ENCODE measurements around the gene TMF1. TPM values are rescaled to one million over a fixed set of nuclear protein-coding genes. Genes with fewer than 3 reads are reported as not detected.

TMF1 gene
- 10 to 100 TPM; 43.0 to 43.5 TPM for total RNA-seq

GRCh38 chr3:69051756-69052471, at the start of gene TMF1:
Gene TMF1, minus strand, starts transcription at chr3:69052333. Its CDS starts 247 bp downstream, at chr3:69052086.
- H3K9me3 Mint-ChIP-seq, result no peaks in the 10 kb centered on the region
- peak; percentile 99 for DNase-seq
- no peaks in the 10 kb centered on the region for H3K27me3 Mint-ChIP-seq
- peak within 1 kb of the TSS; percentile 96 for H3K27ac Mint-ChIP-seq
- H3K36me3 Mint-ChIP-seq (ENCODE audit: low read depth), result peaks cover 57% of the 10 kb centered on the region
- ChIA-PET CTCF (interaction anchor here (0.7 to 3.6 kb wide), 9 partner anchors 9 to 128 kb away, joined by 3 to 28 read pairs (median 5); no protein-coding TSS in a partner anchor), POLR2A (interaction anchor here (0.6 to 1.2 kb wide), 3 partner anchors 12 to 32 kb away, joined by 3 to 6 read pairs (median 3); partner anchors contain the start of gene ARL6IP5)
- peak within 1 kb of the TSS; percentile 93 for H3K4me3 Mint-ChIP-seq
- peaks cover 51% of the 10 kb centered on the region for H3K4me1 Mint-ChIP-seq

GRCh38 chr3:69099576-69099975, 47.4 kb upstream of the TMF1 start:
- peaks cover 71% of the 10 kb centered on the region for H3K36me3 Mint-ChIP-seq (ENCODE audit: low read depth)

GRCh38 chr3:69097407-69098086, 45.4 kb upstream of the TMF1 start:
- no peak overlapping the region for H3K4me3 Mint-ChIP-seq

More at GRCh38 chr3:69099576-69099975, 47.4 kb upstream of the TMF1 start:
- ChIA-PET CTCF (interaction anchor here (0.6 to 1.5 kb wide), 4 partner anchors 11 to 207 kb away, joined by 3 to 5 read pairs (median 4); partner anchors contain the start of gene ARL6IP5), POLR2A (no interaction called here)
- Mint-ChIP-seq H3K27me3 (no peaks in the 10 kb centered on the region), H3K27ac (no peak overlapping the region), H3K9me3 (no peaks in the 10 kb centered on the region), H3K4me3 (no peak overlapping the region), H3K4me1 (peaks cover 64% of the 10 kb centered on the region)
- no peak for DNase-seq

GRCh38 chr3:69096299-69096698, 44.2 kb upstream of the TMF1 start:
- H3K27me3 Mint-ChIP-seq, result no peaks in the 10 kb centered on the region
- no peaks in the 10 kb centered on the region for H3K9me3 Mint-ChIP-seq
- peak overlapping the region; percentile 83 for H3K27ac Mint-ChIP-seq
- H3K36me3 Mint-ChIP-seq (ENCODE audit: low read depth), result peaks cover 74% of the 10 kb centered on the region
- DNase-seq, result no peak
- peak overlapping the region; percentile 61 for H3K4me3 Mint-ChIP-seq
- POLR2A ChIA-PET, result no interaction called here
- H3K4me1 Mint-ChIP-seq, result peaks cover 68% of the 10 kb centered on the region
- CTCF ChIA-PET, result interaction anchor here (1.1 to 1.7 kb wide), 2 partner anchors 12 kb away, joined by 3 to 6 read pairs; partner anchors contain the start of gene ARL6IP5

More at GRCh38 chr3:69097407-69098086, 45.4 kb upstream of the TMF1 start:
- Mint-ChIP-seq H3K4me1 (peaks cover 65% of the 10 kb centered on the region), H3K27me3 (no peaks in the 10 kb centered on the region), H3K36me3 (ENCODE audit: low read depth) (peaks cover 73% of the 10 kb centered on the region), H3K9me3 (no peaks in the 10 kb centered on the region), H3K27ac (peak overlapping the region; percentile 61)
- CTCF ChIA-PET, result interaction anchor here (0.8 to 1.3 kb wide), 2 partner anchors 12 to 13 kb away, joined by 3 read pairs; partner anchors contain the start of gene ARL6IP5
- DNase-seq, result no peak
- POLR2A ChIA-PET, result no interaction called here

DNA sequence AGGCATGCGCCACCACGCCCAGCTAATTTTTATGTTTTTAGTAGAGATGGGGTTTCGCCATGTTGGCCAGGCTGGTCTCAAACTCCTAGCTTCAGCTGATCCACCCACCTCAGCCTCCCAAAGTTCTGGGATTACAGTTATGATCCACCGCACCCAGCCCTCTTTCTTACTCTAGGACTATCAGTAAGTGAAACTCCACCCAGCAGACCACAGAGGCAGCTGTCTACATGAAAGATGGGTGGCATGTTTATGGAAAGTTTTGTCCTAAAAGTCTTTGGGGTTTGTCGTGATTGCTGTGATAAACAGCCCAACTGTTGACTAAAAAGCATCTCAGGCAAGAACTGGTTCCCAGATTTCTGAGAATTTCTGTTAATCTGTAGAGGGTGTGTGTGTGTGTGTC, 43.5 kb upstream of the TMF1 start:
- Mint-ChIP-seq H3K27ac (peak overlapping the region; percentile 83), H3K27me3 (no peaks in the 10 kb centered on the region), H3K36me3 (ENCODE audit: low read depth) (peaks cover 74% of the 10 kb centered on the region), H3K4me1 (peaks cover 72% of the 10 kb centered on the region), H3K9me3 (no peaks in the 10 kb centered on the region), H3K4me3 (peak overlapping the region; percentile 61)
- DNase-seq, result peak; percentile 37
- ChIA-PET CTCF (interaction anchor here (0.6 to 1.7 kb wide), 3 partner anchors 11 to 1836 kb away, joined by 3 to 6 read pairs (median 3); partner anchors contain the start of gene ARL6IP5), POLR2A (no interaction called here)

- H3K4me3 Mint-ChIP-seq, result peak overlapping the region; percentile 71
- H3K27me3 Mint-ChIP-seq, result no peaks in the 10 kb centered on the region
- H3K4me1 Mint-ChIP-seq, result peaks cover 78% of the 10 kb centered on the region
- no peaks in the 10 kb centered on the region for H3K9me3 Mint-ChIP-seq
- H3K36me3 Mint-ChIP-seq (ENCODE audit: low read depth), result peaks cover 76% of the 10 kb centered on the region
- DNase-seq, result no peak
- peak overlapping the region; percentile 92 for H3K27ac Mint-ChIP-seq
- ChIA-PET CTCF (interaction anchor here (0.9 to 1.7 kb wide), 4 partner anchors 10 to 45 kb away, joined by 3 to 6 read pairs (median 5); partner anchors contain the start of genes ARL6IP5 and TMF1), POLR2A (no interaction called here)
Observed at GRCh38 chr3:69094467-69095205, 42.5 kb upstream of the TMF1 start.

DNA sequence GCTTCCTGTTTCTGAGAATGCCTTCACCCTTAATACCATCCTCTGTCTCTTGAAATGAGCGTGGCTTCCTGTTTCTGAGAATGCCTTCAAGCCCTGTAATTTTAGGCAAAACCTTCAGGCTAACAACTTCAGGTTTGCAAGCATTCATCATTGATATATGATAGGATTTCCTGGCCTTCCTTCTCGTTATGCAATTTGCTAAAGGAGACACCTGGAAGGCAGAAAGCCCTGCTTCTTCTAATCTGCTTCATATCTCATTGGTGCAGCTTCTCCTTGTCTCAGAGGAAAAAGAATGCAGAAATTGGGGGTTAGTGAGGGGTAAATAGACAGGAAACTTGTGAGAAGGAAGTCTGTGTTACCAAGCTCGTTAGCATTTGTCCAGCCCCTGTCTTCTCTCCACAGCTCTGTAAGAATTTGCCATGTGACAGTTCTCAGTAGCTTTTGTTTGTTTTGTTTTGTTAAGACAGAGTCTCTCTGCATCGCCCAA, 39.9 kb upstream of the TMF1 start:
- Mint-ChIP-seq H3K4me1 (peaks cover 83% of the 10 kb centered on the region), H3K9me3 (no peaks in the 10 kb centered on the region), H3K36me3 (ENCODE audit: low read depth) (peaks cover 79% of the 10 kb centered on the region), H3K27me3 (no peaks in the 10 kb centered on the region), H3K4me3 (peak overlapping the region; percentile 71), H3K27ac (peak overlapping the region; percentile 92)
- POLR2A ChIA-PET, result interaction anchor here (1.8 kb wide), 1 partner anchor 9 kb away, joined by 10 read pairs; no protein-coding TSS in a partner anchor
- CTCF ChIA-PET, result interaction anchor here (0.8 to 1.2 kb wide), 5 partner anchors 9 to 40 kb away, joined by 3 to 4 read pairs (median 3); partner anchors contain the start of gene TMF1
- DNase-seq, result peak; percentile 48

GRCh38 chr3:69091389-69092029, 39.4 kb upstream of the TMF1 start:
- no peak for DNase-seq
- Mint-ChIP-seq H3K9me3 (no peaks in the 10 kb centered on the region), H3K4me1 (peaks cover 77% of the 10 kb centered on the region), H3K27me3 (no peaks in the 10 kb centered on the region), H3K36me3 (ENCODE audit: low read depth) (peaks cover 76% of the 10 kb centered on the region), H3K27ac (peak overlapping the region; percentile 92), H3K4me3 (peak overlapping the region; percentile 71)
- ChIA-PET CTCF (interaction anchor here (1.0 to 1.2 kb wide), 4 partner anchors 9 to 28 kb away, joined by 3 to 4 read pairs (median 4); no protein-coding TSS in a partner anchor), POLR2A (interaction anchor here (0.6 to 1.8 kb wide), 2 partner anchors 9 to 58 kb away, joined by 5 to 10 read pairs; no protein-coding TSS in a partner anchor)

DNA sequence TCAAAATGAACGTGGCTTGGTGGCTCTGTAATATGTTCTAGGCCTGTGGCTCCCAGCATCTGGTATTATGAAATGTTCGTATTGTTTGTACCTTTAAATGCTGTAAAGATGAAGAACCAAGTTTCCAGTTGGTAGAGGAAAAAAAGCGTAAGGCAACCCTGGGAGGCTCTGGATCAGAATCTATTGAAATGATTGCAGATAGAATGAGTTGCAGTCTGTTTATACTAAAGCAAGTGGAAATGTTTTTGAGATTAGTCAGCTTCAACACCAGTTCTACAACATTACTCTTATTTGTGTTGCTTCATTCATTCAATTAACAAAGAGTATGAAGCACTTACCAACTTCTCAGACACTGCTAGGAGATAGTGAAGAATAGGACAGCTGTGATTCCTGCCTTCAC, 37.9 kb upstream of the TMF1 start:
- no peaks in the 10 kb centered on the region for H3K9me3 Mint-ChIP-seq
- no peak for DNase-seq
- H3K4me3 Mint-ChIP-seq, result peak overlapping the region; percentile 16
- peaks cover 65% of the 10 kb centered on the region for H3K4me1 Mint-ChIP-seq
- H3K36me3 Mint-ChIP-seq (ENCODE audit: low read depth), result peaks cover 77% of the 10 kb centered on the region
- ChIA-PET POLR2A (no interaction called here), CTCF (interaction anchor here (0.6 to 1.3 kb wide), 2 partner anchors 23 to 25 kb away, joined by 3 read pairs; no protein-coding TSS in a partner anchor)
- peak overlapping the region; percentile 68 for H3K27ac Mint-ChIP-seq
- no peaks in the 10 kb centered on the region for H3K27me3 Mint-ChIP-seq

GRCh38 chr3:69088063-69088462, 35.9 kb upstream of the TMF1 start:
- ChIA-PET POLR2A (no interaction called here), CTCF (interaction anchor here (0.6 to 1.5 kb wide), 5 partner anchors 11 to 310 kb away, joined by 3 to 7 read pairs (median 3); no protein-coding TSS in a partner anchor)
- no peak for DNase-seq
- Mint-ChIP-seq H3K4me3 (peak overlapping the region; percentile 100), H3K27ac (peak overlapping the region; percentile 81), H3K36me3 (ENCODE audit: low read depth) (peaks cover 58% of the 10 kb centered on the region), H3K9me3 (no peaks in the 10 kb centered on the region), H3K4me1 (peaks cover 62% of the 10 kb centered on the region), H3K27me3 (no peaks in the 10 kb centered on the region)

DNA sequence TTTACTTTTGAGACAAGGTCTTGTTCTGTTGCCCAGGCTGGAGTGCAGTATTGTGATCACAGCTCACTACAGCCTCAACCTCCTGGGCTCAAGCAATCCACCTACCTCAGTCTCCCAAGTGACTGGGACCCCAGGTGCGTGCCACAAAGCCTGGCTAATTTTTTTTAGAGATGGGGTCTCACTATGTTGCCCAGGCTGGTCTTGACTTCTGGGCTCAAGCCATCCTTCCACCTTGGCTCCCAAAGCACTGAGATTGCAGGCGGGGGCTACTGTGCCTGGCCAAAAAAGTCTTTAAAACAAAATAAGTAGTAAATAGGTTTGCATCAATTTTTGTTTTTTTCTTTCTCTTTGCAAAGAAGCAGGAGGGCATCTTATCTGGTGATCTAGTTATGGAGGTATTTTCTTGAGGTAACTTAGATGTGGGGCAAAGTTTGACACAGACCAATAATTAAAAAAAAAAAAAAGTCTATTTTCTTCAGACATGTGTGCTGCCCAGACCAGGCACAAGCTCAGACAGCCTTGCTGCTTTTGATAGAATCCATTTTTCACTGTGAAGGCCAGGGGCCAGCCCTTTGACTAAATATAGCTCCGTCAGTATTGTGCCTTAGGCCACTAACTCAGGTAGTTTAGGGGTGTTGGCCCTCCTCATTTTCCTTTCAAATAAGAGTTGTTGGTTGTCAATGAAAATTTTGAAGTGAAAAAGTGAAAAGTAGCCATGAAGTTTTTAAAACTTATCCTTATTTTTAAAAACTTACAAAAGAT, 35.1 kb upstream of the TMF1 start:
- Mint-ChIP-seq H3K27ac (peak overlapping the region; percentile 81), H3K4me1 (peaks cover 63% of the 10 kb centered on the region), H3K27me3 (no peaks in the 10 kb centered on the region), H3K4me3 (peak overlapping the region; percentile 100), H3K36me3 (ENCODE audit: low read depth) (peaks cover 51% of the 10 kb centered on the region), H3K9me3 (no peaks in the 10 kb centered on the region)
- ChIA-PET CTCF (interaction anchor here (0.6 to 1.5 kb wide), 8 partner anchors 12 to 311 kb away, joined by 3 to 7 read pairs (median 3); no protein-coding TSS in a partner anchor), POLR2A (no interaction called here)
- DNase-seq, result no peak
